Cardiac fibroblast (primary cell): ENCODE data around the gene SNAI3.
A peak's percentile ranks its signal among the peaks of the same experiment; 100 is the strongest.

Experiments used
- DNase-seq, 2 donors: peaks; one replicate each; pipeline versions ENCODE4 v3.0.0 to v3.0.0-alpha.2; 2010; ENCODE audit warnings: low read depth in 2 of 2
- H3K4me3 ChIP-seq, 2 donors: replicated peaks in 1 of 2; 1 replicate in 1 of 2; 2 replicates in 1 of 2; pipeline ENCODE4 v1.5.1; 2011; ENCODE audit warnings: low read depth in 2 of 2, low read length in 2 of 2, mild to moderate bottlenecking in 2 of 2, moderate library complexity in 1 of 2
- TF ChIP-seq, protein P1 (sequence below): IDR thresholded peaks from one replicate; pipeline ENCODE4 v1.5.1; 2011; ENCODE audit warnings: low read depth, mild to moderate bottlenecking, low read length, inconsistent platforms

Gene SNAI3

DNA sequence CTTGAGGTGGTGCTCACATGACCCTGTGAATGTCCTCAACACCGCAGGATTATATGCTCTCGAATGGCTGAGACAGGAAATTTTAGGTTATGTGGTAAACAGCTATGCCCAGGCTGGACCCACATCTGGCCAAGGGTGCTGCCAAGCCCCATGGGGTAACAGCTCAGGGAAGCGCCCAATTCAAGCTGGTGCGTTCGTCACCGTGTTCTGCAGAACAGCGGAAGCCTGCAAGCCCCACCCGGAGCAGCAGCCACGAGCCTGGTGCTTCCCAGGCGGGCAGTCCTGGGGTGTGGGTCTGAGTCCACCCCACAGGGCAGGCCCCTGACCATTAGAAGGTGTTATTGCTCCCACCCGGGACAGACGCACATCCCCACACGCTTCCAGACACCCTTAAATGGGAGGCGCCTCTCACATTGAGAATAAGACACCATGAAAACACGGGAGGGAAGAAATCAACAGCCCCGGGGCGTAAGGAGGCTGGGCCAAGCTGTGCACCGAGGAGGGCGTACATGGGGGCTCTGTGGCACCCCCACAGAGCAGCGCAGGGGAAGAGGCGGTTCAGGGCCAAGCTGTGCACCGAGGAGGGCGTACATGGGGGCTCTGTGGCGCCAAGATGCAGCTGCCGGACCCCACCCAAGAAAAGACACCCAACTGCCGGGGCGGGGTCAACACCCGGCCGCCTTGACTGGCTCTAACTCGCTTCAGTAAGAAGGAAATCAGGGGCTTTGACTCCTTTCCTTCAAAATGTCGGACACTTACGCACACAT is 32.5 kb downstream of the SNAI3 start:
- H3K4me3 ChIP-seq: no peak overlapping the region
- TF ChIP-seq, protein P1, sequence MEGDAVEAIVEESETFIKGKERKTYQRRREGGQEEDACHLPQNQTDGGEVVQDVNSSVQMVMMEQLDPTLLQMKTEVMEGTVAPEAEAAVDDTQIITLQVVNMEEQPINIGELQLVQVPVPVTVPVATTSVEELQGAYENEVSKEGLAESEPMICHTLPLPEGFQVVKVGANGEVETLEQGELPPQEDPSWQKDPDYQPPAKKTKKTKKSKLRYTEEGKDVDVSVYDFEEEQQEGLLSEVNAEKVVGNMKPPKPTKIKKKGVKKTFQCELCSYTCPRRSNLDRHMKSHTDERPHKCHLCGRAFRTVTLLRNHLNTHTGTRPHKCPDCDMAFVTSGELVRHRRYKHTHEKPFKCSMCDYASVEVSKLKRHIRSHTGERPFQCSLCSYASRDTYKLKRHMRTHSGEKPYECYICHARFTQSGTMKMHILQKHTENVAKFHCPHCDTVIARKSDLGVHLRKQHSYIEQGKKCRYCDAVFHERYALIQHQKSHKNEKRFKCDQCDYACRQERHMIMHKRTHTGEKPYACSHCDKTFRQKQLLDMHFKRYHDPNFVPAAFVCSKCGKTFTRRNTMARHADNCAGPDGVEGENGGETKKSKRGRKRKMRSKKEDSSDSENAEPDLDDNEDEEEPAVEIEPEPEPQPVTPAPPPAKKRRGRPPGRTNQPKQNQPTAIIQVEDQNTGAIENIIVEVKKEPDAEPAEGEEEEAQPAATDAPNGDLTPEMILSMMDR: no peak
- no peak for DNase-seq

DNA sequence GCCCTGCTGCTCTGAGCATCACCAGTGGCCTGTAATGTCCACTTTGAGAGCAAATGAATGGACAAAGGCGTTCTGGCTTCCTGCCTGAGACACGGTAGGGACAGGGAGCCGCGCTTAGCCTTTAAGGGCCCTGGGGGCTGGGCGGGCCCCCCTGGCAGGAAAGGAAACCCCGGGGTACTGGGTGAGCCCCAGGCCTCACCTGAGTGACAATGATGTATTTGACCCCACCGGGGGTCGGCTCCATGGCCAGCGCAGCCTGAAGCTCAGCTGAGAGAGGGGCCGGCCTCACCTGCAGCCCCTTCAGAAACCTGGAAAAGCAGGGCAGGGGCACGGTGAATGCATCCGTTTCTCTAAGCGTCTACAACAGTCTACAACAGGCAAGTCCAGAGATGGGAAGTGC is 33.2 kb downstream of the SNAI3 start:
- no peak overlapping the region for H3K4me3 ChIP-seq
- TF ChIP-seq, protein P1: no peak
- no peak for DNase-seq

DNA sequence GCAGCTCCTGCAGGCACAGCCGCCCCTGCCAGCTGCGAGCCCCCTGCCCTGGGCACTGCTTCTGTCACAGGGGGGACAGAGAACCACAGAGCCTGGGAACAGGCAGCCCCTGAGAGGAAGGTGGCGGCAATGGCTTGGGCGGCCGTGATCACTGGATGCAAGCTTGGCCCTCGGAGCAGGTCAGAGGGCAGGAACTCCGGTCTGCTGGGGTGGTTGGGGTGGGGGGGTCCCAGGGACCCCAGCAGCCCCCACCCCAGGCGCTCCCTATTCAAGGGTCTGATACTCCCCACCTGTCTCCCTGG is 33.6 kb downstream of the SNAI3 start:
- DNase-seq: no peak
- no peak overlapping the region for H3K4me3 ChIP-seq
- TF ChIP-seq, protein P1: no peak

DNA sequence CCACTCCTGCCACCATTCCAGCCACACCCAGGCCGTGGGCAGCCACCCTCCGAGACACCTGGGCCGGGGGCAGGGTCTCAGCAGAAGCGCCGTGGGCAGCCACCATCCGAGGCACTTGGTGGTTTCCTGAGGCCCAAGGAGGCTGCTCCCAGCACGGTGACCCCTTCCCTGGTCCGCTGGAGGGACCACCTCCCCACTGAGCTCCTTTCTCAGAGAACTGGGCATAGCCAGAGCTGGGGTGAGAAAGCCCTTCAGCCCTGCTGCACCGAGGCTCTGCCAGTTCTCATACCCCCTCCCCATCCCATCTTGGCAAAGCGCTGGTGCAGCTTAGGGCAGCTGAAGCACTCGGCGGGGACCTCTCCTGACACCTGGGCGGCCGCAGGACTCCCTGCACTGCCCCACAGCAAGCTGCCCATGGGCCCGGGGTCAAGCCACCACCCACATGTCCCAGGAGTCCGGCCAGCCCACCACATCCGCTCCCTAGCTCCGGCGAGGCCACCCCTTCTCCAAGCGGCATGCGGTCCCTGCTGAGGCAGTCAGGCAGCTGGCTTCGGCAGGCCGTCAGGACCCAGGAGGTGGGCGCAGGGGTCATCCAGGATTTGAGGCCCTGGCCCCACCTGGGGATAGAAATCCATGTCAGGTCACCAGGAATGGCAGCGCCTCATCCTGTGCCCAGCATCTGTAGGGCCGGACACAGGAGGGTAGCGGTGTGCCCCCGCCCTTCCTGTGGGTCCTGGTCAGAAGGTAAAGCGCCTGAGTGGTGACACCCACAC is 34.1 kb downstream of the SNAI3 start:
- no peak for DNase-seq
- TF ChIP-seq, protein P1: no peak
- H3K4me3 ChIP-seq: no peak overlapping the region

DNA sequence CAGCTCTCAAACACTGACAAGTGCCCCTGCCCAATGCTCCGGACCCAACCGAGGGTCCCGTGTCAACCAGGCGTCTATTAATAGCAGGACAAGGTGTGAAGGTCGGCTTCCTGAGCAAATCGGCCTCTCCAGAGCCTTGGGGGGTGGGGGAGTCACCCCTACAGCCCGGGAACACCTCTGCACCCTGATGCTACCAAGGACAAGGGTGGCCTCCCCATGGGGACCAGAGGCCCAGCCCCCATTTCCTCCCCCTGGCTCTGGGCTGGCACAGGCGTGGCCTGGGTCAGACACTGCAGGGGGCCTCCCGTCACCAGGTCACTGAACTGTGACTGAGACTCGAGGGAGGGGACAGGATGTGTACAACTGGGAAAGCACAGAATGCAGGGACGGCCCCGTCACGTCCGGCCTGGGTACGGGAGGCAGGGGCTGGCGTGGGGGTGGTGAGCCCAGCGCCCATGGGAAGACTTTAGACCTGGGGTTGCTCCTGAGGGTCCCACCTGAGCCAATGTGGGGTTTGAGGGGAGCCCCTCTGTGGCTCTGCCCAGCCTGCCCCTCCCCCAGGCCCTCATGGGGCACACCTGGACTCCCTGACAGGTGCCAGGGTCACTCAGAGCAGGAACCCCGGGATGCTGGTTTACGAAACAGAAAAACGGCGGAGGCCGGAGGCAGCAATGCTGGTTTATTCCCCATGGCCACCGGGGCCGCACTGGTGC is 34.9 kb downstream of the SNAI3 start:
- TF ChIP-seq, protein P1: no peak
- DNase-seq: peak in 1 of 2 donors; percentile 48
- peak overlapping the region; percentile 76 for H3K4me3 ChIP-seq

DNA sequence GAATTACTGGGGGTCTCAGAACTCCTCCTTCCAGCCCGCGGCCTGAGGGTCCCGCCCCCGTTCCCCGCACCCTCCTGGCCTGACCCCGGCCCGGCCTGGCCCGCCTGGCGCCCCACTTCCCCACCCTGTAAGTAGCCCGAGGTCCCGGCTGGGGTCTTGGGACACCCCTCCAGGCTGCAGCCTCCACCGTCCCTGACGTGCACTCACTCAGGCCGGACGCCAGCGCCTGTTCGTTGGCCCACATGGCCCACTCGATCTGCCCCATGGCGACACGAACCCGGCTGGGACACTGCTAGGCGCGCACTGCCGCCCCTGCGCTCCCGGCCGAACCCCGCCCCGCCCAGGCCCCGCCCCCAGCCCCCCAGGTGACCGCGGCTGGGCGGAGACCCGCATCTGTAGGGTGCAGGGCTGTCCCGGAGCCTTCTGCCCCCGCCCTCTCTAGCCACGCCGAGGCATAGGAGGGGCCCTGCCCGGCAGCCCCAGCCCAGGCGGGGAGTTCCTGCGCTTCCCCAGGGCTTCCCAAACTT is 35.5 kb downstream of the SNAI3 start, which contains the start of gene CYBA:
Gene CYBA, minus strand, starts transcription at position 305 of the 527 bp plus-strand sequence. Its CDS starts 40 bp downstream, at position 265.
- peak; percentile 66 to 71 for DNase-seq
- peak within 1 kb of the TSS; percentile 76 for H3K4me3 ChIP-seq
- TF ChIP-seq, protein P1: no peak
